OCI-LY7 (cell line): ENCODE results near the gene OR4D1.
"Not testable (repeated sequence)": the region's sequence is repeated elsewhere in the genome, so short reads cannot be mapped to it uniquely, and the experiment has no call there.

Experiments used
- CTCF ChIP-seq: fragments of 200-600 bp; sonication (generic); conservative IDR thresholded peaks from 2 replicates; pipeline ENCODE4 v1.5.1; 2014; ENCODE audit warnings: mild to moderate bottlenecking, antibody characterized with exemption, low read length, moderate library complexity, mixed read lengths
- EZH2phosphoT487 ChIP-seq: fragments of 200-600 bp; sonication (generic); IDR thresholded peaks from 2 replicates; pipeline ENCODE4 v1.6.1; 2018; ENCODE audit warnings: low read depth, borderline replicate concordance, mild to moderate bottlenecking, mixed run types, antibody characterized with exemption, low read length, moderate library complexity, mixed read lengths

GRCh38 chr17:58143335-58143734 lies 4.8 kb upstream of the OR4D1 start:
- not testable (repeated sequence) for TF ChIP-seq CTCF, EZH2phosphoT487
